ENCODE data around the gene MED25.
A peak's percentile ranks its signal among the peaks of the same experiment; 100 is the strongest.

MED25 gene

GRCh38 chr19:49876422-49877019 is 58.4 kb downstream of the MED25 start (continued):
- TF ChIP-seq CSRNP3 (CRISPR knock-in tag; IDR thresholded peaks at IDR 0.05) (no peak), ZC3H10 (CRISPR knock-in tag; IDR thresholded peaks at IDR 0.05) (no peak), PATZ1 (CRISPR knock-in tag; IDR thresholded peaks at IDR 0.05; ENCODE audit: borderline replicate concordance) (no peak), CSDC2 (CRISPR knock-in tag; IDR thresholded peaks at IDR 0.05) (no peak), ZNF70 (CRISPR knock-in tag; IDR thresholded peaks at IDR 0.05) (no peak), RARB (CRISPR knock-in tag; IDR thresholded peaks at IDR 0.05) (no peak), ZFP3 (CRISPR knock-in tag; IDR thresholded peaks at IDR 0.05) (0 out of 2 replicates have a peak, but pooled peaks have one; percentile 36), GLIS3 (CRISPR knock-in tag; IDR thresholded peaks at IDR 0.05) (no peak), TCF4 (CRISPR knock-in tag; IDR thresholded peaks at IDR 0.05; ENCODE audit: borderline replicate concordance) (no peak)

GRCh38 chr19:49877020-49877878 is 59.2 kb downstream of the MED25 start, which contains the start of the genes AKT1S1 and TBC1D17:
AKT1S1 (minus strand) TSS chr19:49877355; CDS start chr19:49873295, 4,060 bp downstream.
TBC1D17 (plus strand) TSS chr19:49877702; CDS start chr19:49877724, 22 bp downstream.
- TF ChIP-seq PPARA (CRISPR knock-in tag; IDR thresholded peaks at IDR 0.05; ENCODE audit: borderline replicate concordance) (no peak), POU6F1 (CRISPR knock-in tag; IDR thresholded peaks at IDR 0.05; ENCODE audit: borderline replicate concordance, low read depth) (0 out of 2 replicates have a peak, but pooled peaks have one; percentile 49), ESRRG (CRISPR knock-in tag; IDR thresholded peaks at IDR 0.05) (no peak)
- peak; percentile 83 for ATAC-seq

GRCh38 chr19:49877879-49878743 is 60.0 kb downstream of the MED25 start:
- peak; percentile 83 for ATAC-seq
- TF ChIP-seq ZFP3 (CRISPR knock-in tag; IDR thresholded peaks at IDR 0.05) (peak; percentile 96), PATZ1 (CRISPR knock-in tag; IDR thresholded peaks at IDR 0.05; ENCODE audit: borderline replicate concordance) (no peak), TSHZ2 (CRISPR knock-in tag; IDR thresholded peaks at IDR 0.05) (no peak), ZFP30 (CRISPR knock-in tag; IDR thresholded peaks at IDR 0.05) (no peak), ISL1 (CRISPR knock-in tag; IDR thresholded peaks at IDR 0.05) (no peak)
